ENCODE results near the gene TAF1D.
"Not testable (repeated sequence)": the region's sequence is repeated elsewhere in the genome, so short reads cannot be mapped to it uniquely, and the experiment has no call there.

Gene TAF1D, protein sequence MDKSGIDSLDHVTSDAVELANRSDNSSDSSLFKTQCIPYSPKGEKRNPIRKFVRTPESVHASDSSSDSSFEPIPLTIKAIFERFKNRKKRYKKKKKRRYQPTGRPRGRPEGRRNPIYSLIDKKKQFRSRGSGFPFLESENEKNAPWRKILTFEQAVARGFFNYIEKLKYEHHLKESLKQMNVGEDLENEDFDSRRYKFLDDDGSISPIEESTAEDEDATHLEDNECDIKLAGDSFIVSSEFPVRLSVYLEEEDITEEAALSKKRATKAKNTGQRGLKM

DNA sequence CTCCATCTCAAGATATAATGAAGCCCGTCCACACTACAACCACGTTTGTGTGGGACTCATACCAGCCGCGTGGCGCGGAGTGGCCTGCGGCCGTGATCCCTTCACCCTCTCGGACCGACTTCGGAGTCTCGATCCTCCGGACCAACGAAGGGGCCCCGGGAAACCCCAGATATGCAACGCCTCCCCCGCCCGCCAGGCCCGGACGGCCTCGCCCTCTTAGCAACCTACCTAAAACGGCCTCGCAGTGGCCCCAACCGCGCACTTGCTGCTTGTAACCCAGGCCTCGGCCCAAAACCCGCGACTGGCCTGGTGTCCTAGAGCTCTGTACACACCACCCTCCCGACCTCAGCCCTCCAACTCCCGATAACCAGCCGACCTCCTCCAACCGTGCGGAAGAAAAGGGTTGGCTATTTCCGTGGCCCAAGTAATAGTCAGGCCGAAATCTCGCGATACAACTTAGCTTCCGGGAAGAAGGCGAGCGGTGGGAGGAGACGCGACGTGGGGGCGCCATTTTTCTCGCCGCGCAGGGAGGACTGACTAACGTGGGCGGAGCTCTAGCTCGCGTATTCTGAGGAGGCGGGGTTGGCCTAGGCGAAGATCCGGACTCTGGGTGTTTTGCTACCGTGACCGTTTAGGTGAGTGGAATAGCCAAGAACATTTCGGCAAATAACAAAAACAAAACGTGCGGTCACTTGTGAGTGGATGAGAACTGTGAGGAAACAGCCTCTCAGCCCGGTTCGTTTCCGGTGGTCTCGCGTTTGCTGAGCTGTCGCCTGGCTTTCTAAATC lies at the start of gene TAF1D, which contains the start of gene C11orf54:
Gene TAF1D, minus strand, starts transcription at position 402 of the 788 bp plus-strand sequence. CDS start 2,191 bp downstream, outside the sequence.
Gene C11orf54, plus strand, starts transcription at position 579 of the 788 bp plus-strand sequence. CDS start 5,722 bp downstream, outside the sequence.
- DNase-seq = peak; percentile 67 to 87

DNA sequence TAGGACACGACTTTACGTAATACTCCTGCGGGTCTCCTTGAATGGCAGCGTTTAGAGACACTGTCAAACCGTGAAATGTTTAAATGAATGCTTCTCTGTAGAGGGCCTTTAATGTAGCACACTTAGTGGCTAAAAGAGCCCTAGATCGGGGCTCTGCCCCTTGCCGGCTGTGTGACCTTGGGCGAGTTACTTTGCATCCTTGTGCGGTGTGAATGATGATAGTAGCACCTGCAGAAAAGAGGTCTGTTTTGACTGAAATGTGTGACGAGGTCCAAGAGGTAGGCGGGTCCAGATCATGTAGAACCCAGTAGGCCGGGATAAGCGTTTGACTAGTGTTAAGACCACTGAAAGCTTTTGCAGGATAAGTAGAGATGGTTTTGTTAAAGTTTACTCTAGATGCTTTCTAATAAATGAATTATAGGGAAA lies 43.7 kb upstream of the TAF1D start:
- DNase-seq = no peak

DNA sequence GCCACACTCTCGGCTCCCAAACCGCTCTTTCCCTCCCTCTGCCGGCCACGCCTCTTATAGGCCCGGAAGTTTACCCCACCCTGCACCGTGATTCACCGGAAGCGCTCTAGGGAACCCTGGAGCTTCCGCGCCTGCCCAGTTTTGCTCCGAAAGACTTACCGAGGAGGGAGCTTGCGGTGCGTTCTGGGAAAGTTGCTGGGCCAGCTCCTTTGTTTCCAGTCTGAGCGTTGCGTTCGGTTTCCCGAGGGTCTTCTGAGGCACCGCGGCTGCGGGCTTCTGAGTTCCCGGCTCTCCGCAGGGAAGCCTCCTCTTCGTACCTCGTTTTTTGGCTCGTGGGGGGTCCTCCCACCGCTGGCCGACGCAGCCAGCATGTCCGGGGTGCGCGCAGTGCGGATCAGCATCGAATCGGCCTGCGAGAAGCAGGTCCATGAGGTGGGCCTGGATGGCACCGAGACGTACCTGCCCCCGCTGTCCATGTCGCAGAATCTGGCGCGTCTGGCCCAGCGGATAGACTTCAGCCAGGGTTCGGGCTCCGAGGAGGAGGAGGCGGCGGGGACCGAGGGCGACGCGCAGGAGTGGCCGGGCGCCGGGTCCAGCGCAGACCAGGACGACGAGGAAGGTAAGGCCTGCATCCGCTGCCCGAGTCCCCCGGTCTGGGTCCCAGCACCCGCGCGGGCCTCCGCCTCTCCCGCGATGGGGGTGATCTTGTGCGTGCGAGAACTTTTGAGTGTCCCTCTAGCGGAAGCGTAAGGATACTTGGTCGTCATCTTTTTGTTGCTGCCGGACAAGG lies 43.0 kb upstream of the TAF1D start, which contains the start of gene MED17:
Gene MED17, plus strand, starts transcription at position 138 of the 790 bp plus-strand sequence. Its CDS starts 232 bp downstream, at position 370.
- DNase-seq = peak; percentile 14 to 74

DNA sequence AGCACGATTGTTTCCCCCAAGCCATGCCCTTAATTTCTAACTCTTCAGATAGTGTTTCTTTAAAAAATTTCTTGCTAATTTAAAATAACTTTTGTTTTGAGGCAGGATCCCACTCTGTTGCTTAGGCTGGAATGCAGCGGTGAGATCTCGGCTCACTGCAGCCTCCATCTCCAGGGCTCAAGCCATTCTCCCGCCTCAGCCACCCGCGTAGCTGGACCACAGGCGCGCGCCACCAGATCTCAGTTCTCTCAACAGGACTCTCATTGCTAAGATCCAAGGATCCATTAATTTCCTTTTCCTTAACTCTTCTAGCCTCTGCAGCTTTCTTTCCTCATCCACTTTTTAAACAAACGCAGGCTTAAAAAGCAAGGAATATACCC lies 42.5 kb upstream of the TAF1D start:
- peak in 1 of 2 experiments; percentile 32 for DNase-seq

DNA sequence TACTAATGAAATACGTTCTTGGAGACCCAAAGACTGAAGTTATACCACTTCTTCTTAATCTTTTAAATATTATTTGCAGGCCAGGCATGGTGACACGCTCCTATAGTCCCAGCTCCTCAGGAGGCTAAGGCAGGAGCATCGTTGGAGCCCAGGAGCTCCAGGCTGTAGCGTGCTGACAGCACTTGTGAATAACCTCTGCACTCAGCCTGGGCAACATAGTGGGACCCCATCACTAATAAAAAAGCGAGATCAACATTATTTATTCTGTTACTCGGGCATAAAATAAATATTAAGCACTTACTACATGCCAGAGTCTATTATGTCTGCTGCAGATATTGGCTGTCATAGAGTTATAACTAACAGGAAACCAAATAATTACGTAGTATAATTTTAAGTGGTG lies 42.1 kb upstream of the TAF1D start:
- no peak for DNase-seq

DNA sequence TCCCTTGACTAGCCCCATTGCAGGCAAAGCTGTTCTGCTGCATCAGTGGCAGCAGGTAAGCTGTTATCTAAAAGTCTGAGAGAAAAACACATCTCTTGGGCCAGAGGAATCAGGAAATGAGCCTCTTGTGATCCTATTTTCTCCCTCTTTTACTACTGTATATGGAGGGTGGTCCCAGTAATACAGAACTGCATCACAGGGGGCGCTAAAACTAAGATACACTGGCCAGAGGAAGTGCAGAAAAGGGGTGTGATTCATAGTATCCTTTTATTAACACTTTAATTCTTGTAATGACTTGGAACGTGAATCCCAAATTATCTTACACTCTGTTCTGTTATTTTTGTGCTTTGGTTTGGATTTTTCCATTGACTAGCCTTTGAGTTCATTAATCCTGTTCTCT lies 34.0 kb upstream of the TAF1D start:
- no peak for DNase-seq

DNA sequence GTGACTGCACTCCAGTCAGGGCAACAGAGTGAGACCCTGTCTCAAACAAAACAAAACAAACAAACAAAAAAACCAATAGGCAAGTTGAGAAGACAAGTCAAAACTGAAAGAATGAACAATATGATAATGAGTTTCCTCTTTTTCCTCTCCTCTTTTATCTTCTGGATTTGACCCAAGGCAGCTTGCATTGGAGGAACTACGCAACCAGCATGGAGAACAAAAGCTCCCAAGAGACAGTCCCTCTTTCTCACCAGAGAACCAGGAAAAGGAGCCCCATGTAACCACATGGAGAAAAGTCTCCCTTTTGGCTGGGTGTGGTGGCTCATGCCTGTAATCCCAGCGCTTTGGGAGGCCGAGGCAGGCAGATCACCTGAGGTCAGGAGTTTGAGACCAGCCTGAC lies 33.3 kb upstream of the TAF1D start:
- not testable (repeated sequence) for DNase-seq

DNA sequence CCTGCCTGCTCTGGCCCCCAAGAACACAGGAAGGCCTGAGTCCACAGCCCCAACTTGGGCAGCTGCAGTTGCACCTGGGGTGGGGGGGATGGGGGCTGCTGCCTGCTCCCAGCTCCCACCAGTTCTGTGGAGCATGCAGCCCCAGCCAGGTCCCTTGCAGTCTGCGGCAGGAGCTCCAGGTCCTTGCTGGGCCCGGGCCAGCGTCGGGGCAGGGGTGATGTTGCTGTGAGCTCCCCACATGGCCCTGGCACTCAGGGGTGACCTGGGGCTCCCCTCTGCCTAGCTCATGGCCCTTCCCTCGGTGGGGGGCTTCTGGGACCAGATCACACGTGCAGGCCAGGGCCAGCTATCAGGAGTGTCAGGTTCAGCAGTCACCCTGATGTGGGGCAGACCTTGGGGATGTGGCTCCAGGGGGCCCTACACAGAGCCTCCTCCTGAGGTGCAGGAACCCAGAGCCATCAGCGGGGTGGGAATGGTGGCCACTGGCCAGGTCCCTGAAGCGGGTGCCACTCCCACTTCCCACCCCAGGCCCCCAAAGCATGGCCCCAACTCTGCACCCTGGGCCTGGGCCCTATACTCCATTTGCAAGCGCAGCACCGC lies 32.4 kb upstream of the TAF1D start:
- no peak for DNase-seq

DNA sequence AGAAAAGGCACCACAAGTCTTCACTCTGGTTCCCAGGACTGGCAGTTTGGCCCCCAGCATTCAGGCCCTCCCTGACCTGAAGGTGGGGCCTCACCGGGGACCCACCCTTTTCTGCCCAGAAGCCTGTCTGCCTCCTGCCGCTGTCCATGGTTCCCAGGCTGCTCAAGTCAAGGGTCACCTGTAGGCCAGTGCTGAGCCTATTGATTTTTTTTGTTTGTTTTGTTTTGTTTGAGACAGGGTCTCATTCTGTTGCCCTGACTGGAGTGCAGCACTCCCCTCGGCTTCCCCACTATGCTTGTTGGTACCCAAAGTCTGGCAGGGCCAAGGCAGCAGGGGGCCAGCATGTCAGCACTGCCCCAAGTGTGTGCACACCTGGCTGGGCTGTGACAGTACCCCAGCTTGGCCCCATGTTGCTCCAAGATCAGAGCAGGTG lies 31.8 kb upstream of the TAF1D start:
- no peak for DNase-seq

DNA sequence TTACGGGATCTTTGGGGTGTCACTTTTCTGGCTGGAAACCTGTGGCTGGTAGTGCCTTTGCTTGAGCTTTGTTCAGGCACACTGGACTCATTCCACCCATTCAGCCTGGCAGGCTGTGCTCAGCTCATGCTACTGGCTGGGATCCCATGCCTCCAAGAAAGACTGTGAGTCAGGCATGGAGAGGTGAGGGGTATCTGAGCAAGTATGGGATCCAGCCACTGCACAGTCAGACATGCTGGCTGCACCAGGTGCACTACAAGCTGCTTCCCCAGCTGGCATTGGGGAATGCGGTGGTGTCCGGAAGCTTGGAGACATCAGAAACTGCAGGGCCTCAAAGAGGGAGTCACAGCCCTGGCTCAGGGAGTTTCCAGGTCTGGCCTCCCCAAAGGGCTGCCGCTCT lies 30.8 kb upstream of the TAF1D start:
- no peak for DNase-seq

DNA sequence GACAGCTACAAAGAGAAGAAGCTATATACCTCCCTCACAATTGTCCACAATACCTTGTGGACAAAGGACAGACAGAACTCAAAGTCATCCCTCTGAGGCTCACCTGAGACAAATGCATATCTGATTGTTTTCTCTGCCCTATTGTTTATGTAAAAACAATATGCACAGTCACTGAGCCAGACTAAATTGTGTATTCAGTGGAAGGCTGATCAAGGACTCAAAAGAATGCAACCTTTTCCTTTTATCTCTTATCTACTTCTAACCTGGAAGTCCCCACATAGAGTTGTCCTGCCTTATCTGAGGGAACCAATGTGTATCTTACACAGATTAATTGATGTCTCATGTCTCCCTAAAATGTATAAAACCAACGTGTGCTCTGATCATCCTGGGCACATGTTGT lies 28.9 kb upstream of the TAF1D start:
- DNase-seq = no peak

DNA sequence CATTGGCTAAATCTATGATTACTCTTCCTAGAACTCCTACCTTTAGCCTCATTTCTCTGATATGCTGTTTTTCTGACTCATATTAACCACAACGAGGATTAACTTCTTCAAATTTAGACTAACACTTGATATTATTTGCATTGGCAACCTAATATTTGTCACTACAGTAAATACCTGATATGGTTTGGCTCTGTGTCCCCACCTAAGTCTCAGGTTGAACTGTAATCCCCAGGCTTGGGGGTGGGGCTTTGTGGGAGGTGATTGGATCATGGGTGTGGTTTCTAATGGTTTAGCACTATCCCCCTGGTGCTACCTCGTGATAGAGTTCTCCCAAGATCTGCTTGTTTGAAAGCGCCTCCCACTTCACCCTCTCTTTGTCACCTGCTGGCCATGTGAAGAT lies 25.7 kb upstream of the TAF1D start:
- no peak for DNase-seq

DNA sequence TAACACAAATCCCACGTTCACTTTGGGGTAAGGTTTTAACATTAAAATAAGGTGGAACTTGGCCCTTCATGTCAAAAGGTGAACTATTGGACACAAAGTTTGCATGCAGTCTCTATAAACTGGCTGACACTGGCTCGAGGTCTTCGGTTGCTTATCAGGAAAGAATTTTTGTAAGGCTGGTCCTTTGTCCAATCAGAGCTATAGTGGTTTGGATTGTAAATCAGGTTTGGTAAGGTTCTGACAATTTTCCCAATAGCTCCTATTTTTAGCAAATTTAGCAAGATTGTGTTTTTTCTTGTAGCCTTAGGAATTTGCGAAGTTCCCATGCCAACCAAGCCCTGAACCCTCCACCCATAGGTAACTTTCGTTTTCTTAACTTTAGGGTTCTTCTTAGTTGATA lies 25.2 kb upstream of the TAF1D start:
- DNase-seq = no peak

DNA sequence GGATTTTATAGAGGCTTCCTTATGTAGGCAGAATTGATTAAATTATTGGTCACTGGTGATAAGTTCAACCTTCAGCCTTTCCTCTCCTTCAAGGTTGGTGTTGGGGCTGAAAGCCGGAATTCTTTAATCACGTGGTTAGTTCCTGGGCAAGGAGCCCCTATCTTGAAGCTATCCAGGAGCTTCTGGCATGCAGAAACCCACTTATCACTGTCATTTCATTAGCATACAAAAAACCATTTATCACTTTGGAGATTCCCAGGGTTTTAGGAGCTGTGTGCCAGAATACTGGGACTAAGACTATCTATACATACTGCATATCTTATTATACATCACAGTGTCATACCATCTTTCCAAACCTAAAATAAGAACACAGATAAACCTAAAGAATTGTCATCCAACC lies 24.3 kb upstream of the TAF1D start:
- no peak for DNase-seq

DNA sequence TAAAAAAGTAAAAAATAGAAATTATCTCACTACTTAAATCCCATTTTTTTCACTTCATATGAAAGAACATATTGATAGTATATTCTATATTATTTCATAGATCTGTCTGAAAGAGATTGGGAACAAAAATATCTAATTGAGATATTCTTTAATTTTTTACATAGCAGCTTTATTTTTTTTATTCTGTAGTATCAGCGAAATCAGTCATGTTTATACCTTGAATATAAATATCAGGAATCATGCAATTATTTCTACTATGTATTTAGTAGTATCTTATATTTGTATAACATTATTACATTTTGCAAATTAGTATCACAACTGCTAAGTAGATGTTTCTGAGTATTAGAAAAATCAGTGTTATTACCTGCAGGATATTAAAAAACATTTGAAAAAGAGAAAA lies 20.6 kb upstream of the TAF1D start:
- no peak for DNase-seq

DNA sequence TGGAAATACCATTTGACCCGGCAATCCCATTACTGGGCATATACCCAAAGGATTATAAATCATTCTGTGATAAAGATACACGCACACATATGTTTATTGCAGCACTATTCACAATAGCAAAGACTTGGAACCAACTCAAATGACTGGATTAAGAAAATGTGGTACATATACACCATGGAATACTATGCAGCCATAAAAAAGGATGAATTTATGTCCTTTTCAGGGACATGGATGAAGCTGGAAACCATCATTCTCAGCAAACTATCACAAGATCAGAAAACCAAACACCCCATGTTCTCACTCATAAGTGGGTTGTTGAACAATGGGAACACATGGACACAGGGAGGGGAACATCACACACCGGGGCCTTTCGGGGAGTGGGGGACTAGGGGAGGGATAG lies 17.8 kb upstream of the TAF1D start:
- not testable (repeated sequence) for DNase-seq

DNA sequence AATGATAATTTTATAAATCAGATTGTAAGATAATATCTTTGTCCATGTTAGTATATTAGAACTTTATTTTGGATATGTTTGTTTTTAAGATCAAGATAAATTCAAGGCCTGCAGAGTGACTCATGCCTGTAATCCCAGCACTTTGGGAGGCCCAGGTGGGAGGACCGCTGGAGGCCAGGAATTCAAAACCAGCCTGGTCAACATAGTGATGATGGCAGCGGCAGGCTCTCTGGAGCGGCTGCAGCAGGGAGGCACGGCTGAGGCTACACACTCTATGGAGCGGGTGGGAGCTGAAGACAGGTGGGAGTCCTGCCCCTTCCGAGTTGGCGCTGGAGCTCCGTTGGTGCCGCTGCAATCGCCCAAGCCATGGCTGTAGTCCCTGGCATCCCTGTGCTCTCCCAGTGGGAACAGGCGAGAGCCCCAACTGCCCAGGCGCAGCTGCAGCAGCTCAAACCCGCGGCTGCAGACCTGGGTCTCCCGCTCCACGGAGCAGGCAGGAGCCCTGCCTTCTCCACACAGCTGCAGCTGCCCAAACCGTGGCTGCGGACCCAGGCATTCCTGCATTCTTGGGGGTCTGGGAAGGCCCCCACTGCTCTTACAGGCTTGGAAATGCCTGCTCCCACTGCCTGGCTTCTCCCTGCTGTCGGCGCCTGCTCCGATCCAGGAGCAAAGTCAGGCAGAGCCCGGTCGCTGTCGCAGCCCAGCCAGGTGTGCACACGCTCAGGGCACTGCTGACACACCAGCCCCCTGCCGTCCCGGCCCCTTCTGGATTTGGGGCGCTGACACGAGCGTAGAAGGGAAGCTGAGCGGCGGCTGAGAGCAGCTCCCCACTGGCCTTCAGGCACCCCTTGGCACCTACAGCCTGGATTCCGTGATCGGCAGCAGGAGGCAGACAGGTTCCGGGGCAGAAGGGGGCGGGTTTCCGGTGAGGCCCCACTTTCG lies 16.9 kb upstream of the TAF1D start:
- no peak for DNase-seq

DNA sequence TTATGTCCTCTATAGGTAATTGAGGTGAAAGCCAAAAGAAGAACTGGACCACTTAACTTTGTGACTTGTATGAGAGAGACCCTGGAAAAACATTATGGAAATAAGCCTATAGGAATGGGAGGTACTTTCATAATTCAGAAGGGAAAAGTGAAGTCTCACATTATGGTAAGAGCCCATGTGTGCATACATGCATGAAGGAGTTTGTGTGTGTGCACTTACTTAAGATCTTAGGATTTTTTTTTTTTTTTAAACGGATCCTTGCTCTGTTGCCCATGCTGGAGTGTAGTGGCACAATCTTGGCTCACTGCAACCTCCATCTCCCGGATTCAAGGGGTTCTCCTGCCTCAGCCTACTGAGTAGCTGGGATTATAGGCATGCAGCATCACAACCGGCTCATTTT lies 16.0 kb upstream of the TAF1D start:
- no peak for DNase-seq

DNA sequence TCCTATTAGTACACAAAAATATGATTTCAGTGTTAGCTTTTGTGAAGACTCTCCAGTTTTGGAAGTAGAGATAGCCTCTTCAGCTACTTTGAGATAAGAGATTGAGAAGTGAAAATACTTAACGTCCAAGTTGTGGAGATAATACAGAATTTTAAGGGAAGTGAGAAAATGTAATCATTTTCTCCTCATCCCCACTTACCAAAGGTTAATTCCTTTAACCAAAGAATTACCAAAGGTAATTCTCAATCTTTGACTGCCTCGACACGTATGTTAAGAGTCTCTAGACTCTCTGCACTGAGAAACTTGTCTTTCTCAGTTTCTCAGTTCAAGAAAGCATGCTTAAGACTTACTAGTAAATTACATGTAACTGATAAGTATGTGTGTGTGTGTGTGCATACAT lies 15.5 kb upstream of the TAF1D start:
- DNase-seq = no peak

DNA sequence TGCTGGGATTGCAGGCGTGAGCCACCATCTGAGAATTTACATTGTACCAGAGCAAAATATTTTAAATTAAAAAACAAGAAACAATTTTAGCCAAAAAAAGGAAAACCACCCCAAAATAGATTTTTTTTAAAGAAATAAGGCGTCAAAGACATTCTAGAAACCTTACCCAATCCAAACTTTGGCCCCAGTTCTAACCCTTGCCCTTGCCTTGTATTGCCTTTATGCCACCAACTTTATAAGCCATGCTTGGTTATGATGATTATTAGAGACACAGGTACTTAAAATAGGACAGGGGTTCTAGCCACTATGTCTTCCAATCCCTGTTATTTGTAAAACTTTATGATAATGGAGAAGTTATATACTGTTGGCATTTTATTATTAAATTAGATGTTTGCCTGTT lies 11.9 kb upstream of the TAF1D start:
- no peak for DNase-seq

DNA sequence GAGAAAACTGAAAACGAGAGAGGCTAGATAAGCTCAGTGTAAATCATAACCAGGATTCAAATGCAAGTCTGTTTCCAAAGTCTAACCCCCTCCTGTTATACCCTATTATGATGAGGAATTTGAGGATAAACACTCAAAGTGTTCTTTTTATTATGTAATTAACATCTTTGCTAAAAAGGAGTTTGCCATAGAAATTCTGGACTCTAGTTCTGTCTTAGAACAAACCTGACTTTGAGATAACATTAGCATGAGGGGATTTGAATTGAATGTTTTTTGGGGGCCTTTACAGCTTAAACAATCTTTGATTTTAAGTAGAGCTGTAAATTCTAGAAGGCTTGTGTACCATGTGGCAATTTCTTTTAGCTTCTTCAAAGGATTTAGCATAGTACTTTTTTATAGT lies 9.7 kb upstream of the TAF1D start:
- DNase-seq = no peak

DNA sequence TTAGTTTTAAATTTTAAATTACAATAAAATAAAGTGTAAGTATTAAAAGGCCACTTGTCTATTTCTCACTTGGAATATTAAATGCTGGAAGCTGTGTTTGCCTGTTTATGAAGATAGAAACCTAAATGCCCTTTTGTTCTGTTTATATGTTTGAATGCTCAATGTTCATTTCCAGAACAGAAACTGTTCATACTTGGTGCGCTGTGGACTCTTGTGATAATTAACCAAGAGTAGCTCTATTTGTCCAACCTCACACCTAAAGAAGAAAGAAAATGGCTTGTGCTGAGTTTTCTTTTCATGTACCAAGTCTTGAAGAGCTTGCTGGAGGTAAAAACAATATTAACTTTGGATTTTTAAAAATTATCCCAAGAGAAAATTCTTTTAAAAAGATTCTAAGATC lies 5.8 kb upstream of the TAF1D start:
- DNase-seq = no peak

Data from cerebellar nuclear complex (tissue), 1 donor.